DMS79 treated with DMSO at 0.1 percent for 48 hours (cell line): Measurements from ENCODE around the gene SORCS2.
A peak's percentile ranks its signal among the peaks of the same experiment; 100 is the strongest.
"Not testable (repeated sequence)": the region's sequence is repeated elsewhere in the genome, so short reads cannot be mapped to it uniquely, and the experiment has no call there.

Experiments
- DNase-seq: peaks from one replicate; lab custom pipeline; 2025; lab: John Stamatoyannopoulos, UW

Gene SORCS2

DNA sequence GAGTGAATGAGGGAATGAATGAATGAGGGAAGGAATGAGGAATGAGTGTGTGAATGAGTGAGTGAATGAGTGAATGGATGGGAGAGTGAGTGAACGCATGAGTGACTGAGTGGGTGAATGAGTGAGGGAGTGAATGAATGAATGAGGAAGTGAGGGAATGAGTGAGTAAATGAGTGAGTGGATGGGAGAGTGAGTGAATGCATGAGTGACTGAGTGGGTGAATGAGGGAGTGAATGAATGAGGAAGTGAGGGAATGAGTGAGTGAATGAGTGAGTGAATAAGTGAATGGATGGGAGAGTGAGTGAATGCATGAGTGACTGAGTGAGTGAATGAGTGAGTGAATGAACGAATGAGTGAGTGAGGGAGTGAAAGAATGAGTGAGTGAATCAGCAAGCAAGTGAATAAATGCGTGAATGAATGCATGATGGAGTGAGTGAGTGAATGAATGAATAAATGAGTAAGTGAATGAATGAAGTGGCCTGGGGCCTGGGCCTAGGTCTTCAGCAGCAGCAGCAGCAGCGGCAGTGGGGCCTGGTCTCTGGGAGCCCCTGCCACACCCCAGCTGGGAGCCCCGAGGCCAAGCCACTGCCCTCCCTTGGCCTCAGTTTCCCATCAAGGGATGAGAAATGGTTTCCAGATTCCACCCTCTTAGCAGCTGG is 258.6 kb downstream of the SORCS2 start:
- no peak for DNase-seq

DNA sequence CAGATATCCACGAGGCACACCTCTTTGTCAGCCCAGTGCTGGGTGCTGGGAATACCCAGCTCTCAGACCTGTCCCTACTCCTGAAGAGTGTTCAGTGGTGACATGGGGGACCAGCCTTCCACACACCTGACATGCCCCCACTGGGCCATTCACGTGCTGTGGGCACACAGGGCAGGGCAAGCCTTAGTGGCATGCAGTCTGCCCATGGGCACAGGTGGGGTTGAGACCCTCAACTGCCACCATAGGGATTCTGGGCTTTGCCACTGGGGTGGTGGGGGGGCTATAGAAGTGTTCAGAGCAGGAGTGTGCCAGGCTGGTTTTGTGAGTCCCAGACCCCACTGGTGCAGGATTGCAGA is 259.1 kb downstream of the SORCS2 start:
- DNase-seq = no peak

DNA sequence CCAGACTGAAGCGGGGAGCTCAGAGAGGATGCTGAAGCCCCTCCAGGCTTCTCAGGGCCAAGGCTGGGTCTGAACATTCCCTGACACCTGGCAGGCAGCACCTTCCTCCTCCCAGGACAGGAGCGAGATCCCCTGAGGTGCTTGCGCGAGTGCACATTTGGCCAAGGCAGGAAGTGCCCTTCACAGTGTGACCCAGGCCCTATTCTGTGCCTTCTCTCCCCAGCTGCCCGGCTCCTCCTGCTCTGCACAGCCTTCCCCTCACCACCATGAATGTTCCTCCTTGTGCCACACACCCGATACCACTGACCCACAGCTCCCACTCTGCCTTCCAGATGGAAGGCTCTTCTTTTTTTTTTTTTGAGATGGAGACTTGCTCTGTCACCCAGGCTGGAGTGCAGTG is 259.5 kb downstream of the SORCS2 start:
- DNase-seq = no peak

DNA sequence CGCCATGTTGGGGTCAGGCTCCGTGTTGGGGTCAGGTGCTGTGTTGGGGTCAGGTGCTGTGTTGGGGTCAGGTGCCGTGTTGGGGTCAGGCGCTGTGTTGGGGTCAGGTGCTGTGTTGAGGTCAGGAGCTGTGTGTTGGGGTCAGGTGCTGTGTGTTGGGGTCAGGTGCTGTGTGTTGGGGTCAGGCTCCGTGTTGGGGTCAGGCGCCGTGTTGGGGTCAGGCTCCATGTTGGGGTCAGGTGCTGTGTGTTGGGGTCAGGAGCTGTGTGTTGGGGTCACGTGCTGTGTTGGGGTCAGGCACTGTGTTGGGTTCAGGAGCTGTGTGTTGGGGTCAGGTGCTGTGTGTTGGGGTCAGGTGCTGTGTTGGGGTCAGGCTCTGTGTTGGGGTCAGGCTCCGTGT is 260.5 kb downstream of the SORCS2 start:
- DNase-seq = not testable (repeated sequence)

DNA sequence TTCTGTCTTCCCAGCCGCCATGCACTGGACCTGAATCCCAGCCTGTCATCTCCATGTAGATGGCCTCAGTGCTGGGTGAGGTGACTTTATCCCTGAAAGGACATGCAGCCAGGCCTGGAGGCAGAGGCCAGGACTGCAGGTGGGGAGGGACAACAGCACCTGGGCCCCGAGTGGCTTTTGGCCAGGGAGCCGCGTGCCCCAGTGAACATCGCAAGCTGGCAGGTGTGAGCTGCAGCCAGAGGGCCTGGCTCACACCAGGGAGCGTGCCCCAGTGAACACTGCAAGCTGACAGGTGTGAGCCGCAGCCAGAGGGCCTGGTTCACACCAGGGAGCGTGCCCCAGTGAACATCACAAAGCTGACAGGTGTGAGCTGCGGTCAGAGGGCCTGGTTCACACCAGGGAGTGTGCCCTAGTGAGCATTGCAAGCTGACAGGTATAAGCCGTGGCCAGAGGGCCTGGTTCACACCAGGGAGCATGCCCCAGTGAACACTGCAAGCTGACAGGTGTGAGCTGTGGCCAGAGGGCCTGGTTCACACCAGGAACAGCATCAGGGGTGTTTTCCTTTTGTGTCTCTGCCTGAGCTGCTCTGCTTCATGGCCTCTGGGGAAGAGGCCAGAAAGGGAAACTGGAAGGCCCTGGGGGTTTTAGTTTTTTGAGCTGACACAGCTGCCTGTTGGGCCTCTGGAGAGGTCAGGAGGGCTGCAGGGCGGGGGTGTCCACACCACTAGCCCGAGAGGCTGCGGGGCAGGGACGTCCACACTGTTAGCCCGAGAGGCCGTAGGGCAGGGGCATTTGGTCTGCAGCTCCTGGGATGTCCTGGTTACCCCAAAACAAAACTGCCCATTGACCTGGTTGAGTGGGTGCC is 265.1 kb downstream of the SORCS2 start:
- DNase-seq = no peak

DNA sequence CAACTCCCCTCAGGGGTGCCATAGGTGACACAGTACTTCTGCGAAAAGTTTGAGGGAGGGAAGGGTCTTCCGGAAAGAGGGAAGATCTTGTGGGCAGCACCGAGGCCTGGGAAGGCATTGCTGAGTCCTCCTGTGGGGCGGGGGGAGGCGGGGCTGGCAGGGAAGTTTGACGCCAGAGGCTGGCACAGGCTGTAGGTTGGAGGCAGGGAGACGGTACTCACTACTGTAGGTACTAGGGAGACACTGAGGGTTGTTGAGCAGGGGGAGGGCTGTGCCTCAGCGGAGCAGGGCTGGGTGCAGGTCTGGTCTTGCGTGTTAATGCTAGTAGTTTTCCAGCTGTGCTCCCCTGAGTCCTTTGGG is 265.7 kb downstream of the SORCS2 start:
- DNase-seq = no peak

DNA sequence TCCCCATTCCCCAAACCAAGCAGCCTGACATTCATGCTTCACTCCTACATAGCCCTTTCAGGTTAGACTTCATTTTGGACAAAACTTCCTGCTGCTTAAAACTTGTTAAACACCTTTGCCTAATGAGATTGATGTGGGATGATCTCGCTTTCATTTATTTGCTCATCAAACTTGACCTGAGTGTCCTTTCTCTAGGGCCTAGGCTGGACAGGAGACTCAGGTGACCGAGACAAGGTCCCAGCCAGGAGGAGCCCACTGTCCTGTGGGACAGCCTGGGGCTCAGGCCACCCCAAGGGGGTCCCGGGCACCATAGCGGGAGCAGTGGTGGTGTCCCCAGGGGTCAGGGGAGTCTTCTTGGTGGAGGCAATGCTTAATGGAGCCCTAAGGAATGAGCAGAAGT is 266.1 kb downstream of the SORCS2 start:
- DNase-seq = no peak

DNA sequence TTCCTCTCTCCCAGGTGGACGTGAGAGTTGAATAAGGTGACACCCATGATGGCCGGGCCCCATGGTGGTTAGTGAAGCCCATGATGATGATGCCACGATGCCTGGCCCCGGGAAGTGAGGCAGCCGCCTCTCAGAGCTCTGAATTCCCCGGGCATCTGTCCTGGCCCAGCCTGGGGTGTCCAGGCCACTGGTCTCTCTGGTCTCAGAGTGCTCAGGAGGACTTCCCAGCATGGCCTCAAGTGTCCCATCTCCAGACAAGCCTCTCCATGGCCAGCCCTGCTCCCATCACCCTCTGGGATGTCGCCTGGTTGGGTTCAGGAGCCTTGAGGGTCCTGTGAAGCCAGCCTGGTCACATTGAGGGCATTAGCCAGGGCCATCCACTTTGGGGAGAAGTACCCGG is 267.1 kb downstream of the SORCS2 start:
- DNase-seq = no peak

DNA sequence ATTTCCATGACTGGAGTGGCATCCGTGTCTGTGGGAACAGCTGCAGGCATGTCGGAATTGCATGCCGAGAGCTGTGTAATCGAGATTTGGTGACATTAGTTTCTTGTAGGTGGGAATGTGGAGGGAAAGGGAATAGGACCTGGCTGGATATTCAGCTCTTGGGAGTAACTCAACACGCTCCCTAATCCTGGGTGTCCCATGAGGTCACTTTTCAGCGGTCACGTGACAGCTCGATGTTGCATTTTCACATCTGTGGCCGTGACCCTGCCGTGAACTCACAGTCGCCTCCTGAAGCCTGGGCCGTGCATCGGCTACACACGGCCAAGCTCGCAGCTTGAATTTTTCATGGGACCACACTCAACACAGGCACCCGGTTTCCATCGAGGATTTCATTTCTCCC is 268.2 kb downstream of the SORCS2 start:
- DNase-seq = no peak

DNA sequence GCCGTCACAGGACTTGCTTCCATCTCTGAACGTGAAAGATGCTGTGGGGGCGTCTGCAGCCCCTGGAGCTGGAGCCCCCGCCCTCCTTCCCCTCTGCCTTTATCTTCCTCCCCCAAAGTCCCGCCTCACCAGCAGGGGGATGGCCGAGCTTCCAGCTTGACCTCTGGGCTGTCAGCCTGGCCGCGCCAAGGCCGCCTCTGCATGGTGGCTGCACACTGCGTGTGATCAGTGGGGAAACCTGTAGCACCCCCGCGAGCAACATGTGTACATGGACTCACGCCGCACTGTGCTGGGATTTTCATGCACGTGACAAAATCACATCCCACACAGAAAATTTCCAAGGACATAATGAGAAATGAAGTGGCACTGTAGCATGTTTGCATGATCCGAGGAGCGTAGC is 268.9 kb downstream of the SORCS2 start:
- no peak for DNase-seq

DNA sequence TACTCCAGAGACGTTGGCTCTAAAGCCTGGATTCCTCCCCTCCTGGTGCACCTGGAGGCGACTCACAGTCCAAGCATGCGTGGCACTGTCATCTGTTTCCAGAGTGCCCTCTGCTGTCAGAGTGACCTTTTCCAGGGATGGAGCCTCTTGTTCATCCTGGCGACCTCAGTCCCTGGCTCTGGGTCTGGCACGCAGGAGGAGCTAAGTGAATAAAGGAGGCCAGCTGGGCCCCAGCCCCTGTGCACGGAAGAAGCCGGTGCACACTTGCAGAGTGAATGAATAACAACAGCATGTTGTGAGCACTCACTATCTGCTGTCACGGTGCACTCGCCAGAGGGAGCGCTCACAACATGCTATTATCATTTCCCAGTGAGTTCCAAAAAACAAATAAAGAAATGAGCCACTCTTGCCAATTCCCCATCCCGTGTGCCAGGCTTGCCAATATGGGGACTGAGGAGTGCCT is 270.2 kb downstream of the SORCS2 start:
- peak; percentile 11 for DNase-seq

DNA sequence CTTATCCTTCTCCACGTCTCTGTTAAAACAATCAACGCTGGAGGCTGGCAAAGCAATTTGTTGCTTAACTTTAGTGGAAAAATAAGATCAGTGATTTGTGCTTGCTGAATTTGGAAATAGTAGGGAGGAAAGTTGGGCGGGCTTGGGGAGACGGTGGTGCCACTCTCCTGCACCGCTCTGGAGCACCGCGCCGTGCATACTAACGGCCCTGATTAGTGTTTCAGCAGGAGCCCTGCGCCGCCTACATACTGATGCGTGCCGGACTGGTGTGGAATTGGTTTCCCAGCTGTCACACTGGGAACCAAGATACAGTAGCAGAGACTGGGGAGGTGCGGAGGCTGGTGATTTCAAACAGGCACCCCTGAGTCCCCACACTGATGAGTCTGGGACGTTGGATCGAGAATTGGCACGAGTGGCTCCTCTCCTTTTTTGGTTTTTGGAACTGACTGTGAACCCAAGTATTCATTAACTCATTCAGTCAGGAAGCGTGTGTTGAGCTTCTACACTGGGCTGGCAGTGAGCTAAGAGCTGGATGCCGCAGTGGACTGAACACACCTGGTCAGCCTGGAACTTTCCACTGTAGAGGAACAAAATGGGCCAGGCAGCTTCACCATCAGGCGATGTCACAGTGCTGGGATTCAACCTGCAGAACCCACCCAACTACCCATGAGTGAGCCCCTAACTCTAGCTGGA is 271.4 kb downstream of the SORCS2 start:
- no peak for DNase-seq

DNA sequence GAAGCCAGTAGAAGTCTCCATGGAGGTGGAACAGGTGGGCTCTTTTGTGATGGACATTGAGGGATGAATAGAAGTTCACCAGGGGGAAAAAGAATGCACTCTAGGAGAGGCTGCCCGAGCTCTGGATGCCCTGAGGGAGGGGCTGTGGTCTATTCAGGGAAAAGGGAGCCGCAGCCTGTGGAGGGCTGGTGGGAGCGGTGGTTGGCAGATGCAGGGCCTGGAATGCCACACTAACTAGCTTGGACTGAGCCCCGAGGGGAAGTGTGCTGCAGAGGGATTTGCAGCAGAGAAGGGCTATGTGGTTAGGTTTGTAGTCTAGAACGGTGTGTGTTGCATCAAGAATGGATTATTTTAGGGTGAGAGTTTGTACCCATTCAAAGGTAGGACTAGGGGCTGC is 271.9 kb downstream of the SORCS2 start:
- no peak for DNase-seq

DNA sequence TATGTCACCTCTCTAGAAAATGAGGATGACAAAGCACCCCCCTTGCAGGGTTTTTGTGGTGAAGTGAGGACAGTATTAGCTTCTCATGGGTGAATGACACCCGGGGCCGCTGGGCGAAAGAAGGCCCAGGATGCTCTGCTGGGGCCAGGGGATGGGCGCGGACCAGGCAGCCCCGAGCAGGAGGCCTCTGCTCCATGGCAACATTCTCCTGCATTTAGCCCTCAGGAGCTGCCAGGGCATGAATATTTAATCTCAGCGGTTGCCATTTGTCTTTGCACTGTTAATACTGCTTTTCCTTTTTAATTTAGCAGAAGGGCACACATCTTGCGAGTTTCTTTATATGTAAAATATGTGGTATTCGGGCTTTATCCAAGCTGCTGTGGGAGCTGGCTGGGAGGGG is 272.7 kb downstream of the SORCS2 start:
- DNase-seq = no peak

DNA sequence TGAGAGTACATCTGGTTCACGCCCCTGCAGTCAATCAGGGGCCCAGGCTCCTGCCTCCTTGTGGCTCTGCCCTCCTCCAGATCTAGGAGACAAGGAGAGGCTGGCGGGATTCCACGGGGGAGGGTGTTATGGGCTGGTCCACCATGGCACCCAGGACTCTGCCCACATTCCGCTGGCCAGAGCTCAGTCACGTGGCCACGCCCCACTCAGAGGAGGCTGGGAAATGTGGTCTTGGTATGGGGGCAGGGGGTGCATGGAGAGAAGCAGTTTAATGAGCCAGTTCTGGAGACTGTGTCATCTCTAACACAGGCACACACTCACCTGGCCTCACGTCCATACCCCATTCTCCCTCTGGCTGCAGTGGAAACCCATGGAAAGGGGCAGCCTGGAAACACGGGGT is 273.9 kb downstream of the SORCS2 start:
- DNase-seq = no peak

DNA sequence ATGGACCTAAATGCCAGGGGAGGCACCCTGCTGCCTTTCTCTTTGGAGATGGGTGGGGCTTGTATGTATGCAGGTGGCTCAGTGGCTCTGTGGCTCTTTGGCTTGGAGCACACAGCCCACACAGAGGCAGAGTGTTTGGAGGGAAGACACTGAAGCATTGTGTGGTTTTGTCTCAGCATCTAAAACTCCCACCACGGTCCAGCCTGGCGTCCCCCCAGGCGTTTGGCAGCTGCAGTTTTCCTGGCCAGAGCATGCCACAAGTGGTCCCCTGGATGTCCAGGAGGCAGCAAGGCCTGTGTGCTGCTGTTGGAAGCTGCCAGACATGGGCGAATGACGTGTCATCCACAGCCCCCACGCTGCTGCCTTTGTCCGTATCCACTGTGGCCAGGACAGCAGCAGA is 274.6 kb downstream of the SORCS2 start:
- DNase-seq = no peak

DNA sequence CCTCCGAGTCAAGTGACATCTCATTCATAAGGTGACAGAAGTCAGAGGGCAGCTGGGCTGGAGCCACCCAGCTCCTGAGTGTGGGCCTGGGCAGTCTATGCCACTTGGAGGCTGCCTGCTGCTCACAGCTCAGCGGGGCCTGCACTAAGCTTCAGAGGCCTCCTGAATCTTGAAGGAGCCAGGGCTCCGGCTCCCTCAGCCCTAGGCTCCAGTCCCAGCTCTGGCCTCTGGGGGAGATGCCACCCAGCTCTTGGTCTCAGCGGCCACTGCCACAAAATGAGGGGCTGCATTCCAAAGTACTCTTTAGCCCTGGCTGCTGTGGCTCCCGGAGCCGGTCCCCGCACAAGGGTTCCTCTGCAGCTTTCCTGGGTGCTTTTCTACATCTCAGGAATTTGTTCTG is 275.1 kb downstream of the SORCS2 start:
- DNase-seq = no peak

DNA sequence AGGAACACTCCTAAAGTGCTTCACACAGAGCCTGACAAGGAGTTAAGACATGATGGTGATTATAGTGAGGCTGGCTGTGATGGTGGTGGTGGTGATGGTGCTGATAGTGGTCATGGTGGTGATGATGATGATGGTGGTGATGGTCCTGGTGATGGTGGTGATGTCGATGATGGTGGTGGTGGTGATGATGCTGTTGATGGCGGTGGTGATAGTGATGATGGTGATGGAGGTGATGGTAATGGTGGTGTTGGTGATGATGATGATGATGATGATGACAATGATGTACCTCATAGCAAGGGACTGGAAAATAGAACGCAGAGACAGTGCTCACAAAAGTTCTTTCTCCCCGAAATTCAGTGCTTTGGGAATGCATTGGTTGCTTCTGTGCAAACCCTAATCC is 276.7 kb downstream of the SORCS2 start:
- DNase-seq = no peak

DNA sequence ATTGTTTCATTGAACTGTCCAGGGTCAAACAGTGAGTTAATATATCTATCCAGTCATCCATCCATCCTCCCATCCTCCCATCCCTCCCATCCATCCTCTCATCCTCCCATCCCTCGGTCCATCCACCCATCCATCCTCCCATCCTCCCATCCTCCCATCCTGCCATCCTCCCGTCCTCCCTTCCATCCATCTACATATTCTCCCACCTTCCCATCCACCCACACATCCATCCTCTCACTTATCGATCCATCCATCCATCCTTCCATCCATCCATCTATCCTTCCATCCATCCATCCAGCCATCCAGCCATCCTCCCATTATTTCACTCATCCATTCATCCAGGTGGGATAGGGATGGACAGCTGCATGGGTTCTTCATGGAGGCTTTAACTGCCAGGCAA is 277.8 kb downstream of the SORCS2 start:
- no peak for DNase-seq

DNA sequence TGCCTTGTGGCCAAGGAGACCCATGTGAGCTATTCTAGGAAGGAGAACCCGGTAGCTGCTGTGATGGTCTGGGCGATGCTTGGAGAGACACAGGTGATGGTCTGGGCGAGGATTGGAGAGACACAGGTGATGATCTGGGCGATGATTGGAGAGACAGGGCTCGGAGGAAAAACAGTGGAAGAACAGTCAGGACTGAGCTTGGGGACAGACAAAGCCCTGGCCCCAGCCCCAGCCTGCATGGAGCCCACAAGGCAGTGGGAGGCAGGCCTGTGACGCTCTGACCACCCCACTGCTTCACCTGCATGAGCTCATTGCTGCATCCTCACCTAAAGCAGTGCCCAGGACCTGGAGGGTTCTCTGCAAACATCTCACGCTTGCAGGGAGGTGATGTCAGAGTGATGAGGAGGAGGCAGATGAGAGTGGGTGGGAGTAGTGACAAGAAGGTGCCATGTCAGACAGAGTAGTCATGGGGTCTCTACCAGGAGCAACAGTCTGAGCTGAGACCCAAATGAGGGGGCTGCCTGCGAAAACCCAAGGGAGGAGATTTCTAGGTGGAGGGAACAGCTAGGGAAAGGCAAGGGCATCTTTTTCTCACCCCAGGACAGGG is 278.3 kb downstream of the SORCS2 start:
- no peak for DNase-seq

DNA sequence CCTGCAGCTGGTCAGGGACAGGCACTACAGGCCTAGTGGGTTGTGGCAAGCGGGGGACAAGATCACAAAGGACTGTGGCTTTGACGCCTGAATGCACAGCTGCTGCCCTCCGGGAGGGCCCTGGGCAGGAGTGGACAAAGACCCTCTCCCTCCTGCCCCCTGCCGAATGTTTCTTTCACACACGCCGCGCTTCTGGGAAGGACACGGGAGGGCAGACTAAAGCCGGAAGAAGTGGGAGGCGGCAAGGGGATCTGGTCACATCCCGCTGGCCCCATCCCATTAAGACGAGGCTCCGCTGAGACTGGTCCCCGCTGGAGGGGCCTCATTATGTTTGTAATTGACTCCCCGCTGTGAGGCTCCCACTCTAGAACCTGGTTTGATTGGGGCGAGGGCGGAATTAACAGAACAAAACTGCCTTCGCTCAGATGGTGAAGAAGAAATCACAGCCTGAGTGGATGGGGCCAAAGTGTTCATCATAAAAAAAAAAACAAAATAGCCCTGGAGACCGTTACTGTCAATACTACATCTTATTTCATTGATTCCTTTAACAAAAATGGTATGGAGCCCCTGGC is 280.2 kb downstream of the SORCS2 start:
- DNase-seq = no peak

DNA sequence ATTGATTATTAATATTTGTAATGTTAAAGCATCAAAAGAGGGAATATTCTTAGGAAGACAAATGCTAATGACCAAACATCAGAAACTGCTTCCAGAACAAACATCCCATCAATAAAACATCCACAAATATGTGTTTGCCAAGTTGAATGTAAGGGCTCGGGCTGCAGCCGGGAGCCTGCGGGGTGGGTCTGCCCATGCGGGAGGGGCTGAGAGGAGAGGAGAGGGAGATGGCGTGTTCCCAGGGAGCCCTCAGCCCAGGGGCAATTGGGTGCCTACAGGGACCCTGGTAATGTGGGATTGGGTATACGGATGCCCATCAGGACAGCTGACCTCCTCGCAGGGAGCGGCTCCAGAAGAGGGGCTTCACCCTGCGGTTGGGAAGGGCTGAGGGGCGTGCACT is 280.7 kb downstream of the SORCS2 start:
- no peak for DNase-seq
